Prostate gland (tissue), 2 donors: ENCODE data around the gene BMERB1.

ENCODE experiments used
- CTCF ChIP-seq, 4 experiments: fragments of 200-600 bp in 2 of 4; fragments of 450-650 bp in 2 of 4; sonication (generic) in 2 of 4; IDR thresholded peaks; 1 replicate in 3 of 4; 2 replicates in 1 of 4; pipeline ENCODE4 v1.5.1; 2016 to 2019; ENCODE audit warnings: antibody characterized with exemption in 4 of 4, mild to moderate bottlenecking in 2 of 4, moderate library complexity in 2 of 4
- POLR2A ChIP-seq: fragments of 450-650 bp; IDR thresholded peaks from one replicate; pipeline ENCODE4 v1.6.1; 2016; ENCODE audit warnings: antibody characterized with exemption, mild to moderate bottlenecking
- POLR2AphosphoS5 ChIP-seq: sonication (generic); formaldehyde crosslinking; IDR thresholded peaks from one replicate; pipeline ENCODE4 v1.6.1; 2017; ENCODE audit warnings: antibody characterized with exemption

DNA sequence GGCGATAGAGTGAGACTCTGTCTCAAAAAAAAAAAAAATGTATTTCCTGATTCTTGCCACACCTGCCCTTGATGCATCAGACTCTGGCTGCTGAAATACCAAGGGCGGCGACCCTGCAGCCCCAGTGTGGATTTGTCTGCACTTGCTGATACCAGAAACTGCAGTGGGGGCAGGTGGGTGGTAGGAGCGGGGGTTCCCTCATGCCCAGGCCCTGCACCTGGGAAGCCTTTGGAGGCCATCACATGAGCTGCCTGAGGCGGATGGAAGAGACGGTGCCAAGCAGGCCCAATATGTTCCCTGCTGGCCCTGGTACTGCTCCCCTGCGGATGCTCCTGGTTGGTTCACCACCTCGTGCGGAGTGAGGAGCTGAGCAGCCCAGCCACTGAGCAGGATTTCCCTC lies 157.9 kb downstream of the BMERB1 start:
- TF ChIP-seq CTCF (IDR thresholded peaks at IDR 0.05) (no peak), POLR2A (no peak), POLR2AphosphoS5 (no peak)
